HG03457 (cell line): ENCODE measurements around the gene DNAJC4.

ENCODE experiments used
- ATAC-seq: cut with Tn5 transposase; IDR thresholded peaks from one replicate; pipeline ENCODE4 v1.9.1; 2021; ENCODE audit warnings: moderate number of reproducible peaks; ENCODE audit not compliant: unreplicated experiment

Gene DNAJC4

DNA sequence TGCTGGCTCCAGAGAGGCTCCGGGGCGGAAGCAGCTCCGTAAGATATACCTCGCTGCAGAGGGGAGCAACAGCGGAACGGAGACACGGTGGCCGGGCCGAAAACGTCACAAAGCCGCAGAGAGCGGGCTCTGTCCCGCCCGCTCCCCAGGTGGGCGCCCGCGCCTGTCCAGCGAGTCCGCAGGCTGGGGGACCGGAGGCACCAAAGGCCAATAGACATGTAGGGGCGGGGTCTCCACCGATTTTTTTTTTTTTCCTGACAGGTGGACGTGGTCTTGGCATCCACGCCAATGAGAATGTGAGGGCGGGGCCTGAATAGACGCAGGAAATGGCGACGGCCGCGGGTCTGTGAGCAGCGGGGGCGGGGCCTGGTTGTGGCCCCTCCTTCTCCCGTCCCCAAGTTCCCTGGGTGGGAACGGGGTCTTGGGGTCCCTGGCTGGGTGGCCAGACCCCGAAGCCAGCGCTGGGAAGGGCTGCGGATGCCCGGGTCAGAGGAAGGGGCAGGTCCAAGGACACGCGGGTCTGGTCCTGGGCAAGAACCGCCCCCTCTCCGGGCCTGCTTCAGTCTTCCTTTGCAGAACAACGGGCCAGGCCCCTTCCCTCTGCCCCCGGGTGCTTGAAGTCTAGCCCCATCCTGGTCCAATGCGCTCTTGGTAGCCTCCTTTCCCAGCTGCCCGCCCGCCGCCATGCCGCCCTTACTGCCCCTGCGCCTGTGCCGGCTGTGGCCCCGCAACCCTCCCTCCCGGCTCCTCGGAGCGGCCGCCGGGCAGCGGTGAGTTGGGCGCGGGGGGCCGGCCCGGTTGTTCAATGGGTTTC lies at the start of gene DNAJC4:
DNAJC4 (plus strand) TSS at position 378 of the 814 bp plus-strand sequence; CDS start at position 685, 307 bp downstream.
- peak; percentile 39 for ATAC-seq

GRCh38 chr11:64180891-64181290 lies 49.5 kb upstream of the DNAJC4 start:
- ATAC-seq = no peak

GRCh38 chr11:64181506-64182411 lies 48.6 kb upstream of the DNAJC4 start:
- ATAC-seq = no peak

DNA sequence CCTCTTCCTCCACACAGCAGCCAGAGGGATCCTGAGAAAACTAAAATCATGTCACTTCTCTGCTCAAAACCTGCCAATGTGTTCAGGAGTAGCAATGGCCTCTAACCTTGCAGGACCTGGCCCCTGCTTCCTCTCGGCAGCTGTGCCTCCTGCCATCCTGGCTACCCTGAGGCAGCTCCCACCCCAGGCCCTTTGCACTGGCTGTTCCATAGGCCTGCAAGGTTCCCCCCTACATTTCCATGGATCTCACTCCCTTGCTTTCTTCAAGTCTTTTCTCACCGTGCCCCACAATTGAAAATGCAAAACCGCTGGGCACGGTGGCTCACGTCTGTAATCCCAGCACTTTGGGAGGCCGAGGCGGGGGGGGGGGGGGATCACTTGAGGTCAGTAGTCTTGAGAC lies 46.5 kb upstream of the DNAJC4 start:
- no peak for ATAC-seq

DNA sequence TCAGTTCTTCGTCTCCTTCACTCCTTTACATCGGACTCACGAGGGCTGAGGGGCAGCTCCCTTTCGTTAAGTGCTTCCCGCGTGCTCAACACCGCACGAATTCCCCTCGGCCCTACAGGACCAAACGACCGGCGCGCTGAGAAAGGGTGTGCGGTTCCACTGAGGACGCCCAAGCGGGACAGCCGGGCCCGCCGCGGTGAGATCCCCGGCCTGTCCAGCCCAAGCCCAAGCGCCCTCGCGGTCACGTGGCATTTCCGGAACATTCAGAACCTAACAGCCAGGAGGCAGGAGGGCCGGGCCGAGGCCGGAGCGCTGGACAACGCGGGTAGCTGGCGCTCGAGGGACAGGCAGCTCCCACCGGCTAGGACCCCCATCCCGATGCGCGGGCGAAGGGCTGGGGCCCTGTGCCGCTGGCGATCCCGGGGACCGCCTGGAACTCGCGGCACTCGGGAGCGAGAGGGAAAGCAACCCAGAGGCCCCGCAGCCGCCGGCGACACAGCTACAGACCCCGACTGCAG lies 45.1 kb upstream of the DNAJC4 start:
- no peak for ATAC-seq

DNA sequence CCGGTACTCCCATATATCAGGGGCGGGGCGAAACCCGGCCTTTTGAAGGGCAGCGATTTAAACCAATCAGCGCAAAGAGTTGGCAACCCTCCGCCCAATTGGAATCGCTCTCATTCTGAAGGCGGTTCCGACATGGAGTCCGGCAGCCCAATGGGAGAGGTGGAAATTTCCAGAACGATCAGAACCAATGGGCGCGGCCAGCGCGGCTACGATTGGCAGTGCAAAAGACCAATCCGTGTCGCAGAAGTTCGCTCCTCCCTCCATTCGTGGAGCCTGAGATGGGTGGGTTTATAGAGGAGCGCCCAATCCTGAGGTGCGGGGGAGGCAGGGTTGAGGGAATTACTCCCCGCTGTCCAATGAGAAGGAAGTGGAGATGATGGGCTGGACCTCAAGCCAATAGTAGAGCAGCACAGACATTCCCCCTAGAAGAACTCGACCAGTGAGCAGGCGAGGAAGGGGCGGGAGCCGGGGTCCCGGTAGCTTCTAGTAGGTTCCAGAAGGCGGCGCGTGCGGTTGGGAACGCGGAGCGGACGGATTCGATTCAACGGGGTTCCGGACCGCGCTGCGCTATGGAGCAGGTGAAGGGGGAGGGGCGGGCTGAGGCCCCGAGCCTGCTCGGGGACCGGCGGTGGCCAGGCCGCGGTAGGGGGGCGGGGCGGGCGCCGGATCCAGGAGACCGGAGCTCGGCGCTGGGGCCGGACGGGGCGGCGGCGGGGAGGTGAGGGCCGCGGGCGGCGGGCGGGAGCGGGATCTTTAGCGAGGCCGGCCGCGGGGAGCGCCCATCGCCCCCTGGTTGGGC lies 44.5 kb upstream of the DNAJC4 start, which contains the start of gene STIP1:
STIP1 (plus strand) TSS at position 479 of the 799 bp plus-strand sequence; CDS start at position 570, 91 bp downstream.
- ATAC-seq = peak; percentile 70

- ATAC-seq = no peak
These were observed 43.7 kb upstream of the DNAJC4 start for GRCh38 chr11:64186492-64187165.

GRCh38 chr11:64192434-64192833 lies 37.9 kb upstream of the DNAJC4 start:
- ATAC-seq = no peak

GRCh38 chr11:64196626-64197025 lies 33.7 kb upstream of the DNAJC4 start:
- no peak for ATAC-seq

DNA sequence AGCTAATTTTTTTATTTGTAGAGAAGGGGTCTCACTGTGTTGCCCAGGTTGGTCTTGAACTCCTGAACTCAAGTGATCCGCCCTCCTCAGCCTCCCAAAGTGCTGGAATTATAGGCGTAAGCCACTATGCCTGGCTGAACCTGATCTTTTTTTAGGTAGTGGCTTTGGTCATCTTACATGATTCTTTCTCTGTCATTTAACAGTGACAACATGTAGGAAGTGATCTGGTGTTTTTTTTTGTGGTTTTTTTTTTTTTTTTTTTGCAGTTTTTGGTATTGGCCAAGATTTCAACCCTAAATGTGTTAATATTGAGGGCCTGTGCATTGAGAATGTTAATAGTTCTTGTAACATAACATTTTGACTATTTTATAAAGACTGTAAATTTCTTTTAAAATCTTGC lies 31.8 kb upstream of the DNAJC4 start:
- no peak for ATAC-seq

- no peak for ATAC-seq
These were observed 28.8 kb upstream of the DNAJC4 start for GRCh38 chr11:64201543-64201942.

DNA sequence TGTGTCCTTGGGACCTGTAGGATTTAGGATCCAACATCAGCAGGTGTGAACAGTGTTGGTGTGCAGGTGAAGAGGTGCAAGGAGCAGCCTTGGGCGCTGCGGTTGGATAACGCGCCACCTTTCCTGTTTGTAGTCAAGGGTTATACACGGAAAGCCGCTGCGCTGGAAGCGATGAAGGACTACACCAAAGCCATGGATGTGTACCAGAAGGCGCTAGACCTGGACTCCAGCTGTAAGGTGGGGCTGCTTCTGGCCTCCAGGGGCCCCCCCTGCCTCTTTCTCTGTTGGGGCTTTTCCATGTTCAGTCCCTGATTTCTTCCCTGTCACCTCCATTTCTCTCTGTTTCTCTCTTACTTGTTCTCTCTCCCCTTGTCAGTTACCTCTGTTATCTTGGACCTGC lies 27.4 kb upstream of the DNAJC4 start:
- no peak for ATAC-seq

DNA sequence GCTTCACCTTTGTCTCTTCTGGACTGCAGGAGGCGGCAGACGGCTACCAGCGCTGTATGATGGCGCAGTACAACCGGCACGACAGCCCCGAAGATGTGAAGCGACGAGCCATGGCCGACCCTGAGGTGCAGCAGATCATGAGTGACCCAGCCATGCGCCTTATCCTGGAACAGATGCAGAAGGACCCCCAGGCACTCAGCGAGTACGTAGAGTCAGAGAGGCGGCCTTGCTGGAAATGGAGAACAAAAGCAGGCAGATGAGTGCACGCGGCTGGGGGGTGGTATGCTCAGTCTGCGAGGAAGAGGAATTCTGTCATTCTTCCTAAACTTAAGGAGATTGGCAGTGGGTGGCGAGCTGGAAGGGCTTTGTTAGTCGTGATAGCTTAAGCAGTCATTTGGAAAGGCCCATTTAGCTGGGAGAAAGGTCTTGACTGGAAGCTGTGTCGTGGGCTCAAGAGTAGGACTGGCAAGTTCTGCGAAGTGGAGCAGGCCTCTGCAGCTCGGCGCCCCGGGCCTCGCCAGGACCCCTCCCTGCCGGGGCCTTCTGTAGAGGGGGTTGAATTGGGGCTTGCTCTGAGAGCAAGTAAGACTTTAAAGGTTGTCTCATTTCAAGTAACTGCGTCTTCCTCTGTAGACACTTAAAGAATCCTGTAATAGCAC lies 26.8 kb upstream of the DNAJC4 start:
- ATAC-seq = no peak

DNA sequence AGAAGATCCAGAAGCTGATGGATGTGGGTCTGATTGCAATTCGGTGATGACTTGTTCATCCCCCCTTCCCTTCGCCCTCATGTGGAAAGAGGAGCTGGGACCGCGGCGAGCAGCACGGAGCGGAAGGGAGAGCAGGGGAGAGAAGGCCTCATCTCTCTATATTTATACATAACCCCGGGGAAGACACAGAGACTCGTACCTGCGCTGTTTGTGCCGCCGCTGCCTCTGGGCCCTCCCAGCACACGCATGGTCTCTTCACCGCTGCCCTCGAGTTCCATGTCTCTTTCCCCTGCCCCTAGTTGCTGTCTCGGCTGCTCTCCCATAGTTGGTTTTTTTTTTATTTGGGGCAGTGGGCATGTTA lies 26.3 kb upstream of the DNAJC4 start:
- ATAC-seq = no peak

GRCh38 chr11:64204464-64204989 lies 25.8 kb upstream of the DNAJC4 start:
- no peak for ATAC-seq

- ATAC-seq = no peak
These were observed 23.7 kb upstream of the DNAJC4 start, which contains the start of gene FERMT3 for GRCh38 chr11:64206457-64207255. FERMT3 (plus strand) TSS chr11:64206721; CDS start chr11:64207365, 644 bp downstream.

DNA sequence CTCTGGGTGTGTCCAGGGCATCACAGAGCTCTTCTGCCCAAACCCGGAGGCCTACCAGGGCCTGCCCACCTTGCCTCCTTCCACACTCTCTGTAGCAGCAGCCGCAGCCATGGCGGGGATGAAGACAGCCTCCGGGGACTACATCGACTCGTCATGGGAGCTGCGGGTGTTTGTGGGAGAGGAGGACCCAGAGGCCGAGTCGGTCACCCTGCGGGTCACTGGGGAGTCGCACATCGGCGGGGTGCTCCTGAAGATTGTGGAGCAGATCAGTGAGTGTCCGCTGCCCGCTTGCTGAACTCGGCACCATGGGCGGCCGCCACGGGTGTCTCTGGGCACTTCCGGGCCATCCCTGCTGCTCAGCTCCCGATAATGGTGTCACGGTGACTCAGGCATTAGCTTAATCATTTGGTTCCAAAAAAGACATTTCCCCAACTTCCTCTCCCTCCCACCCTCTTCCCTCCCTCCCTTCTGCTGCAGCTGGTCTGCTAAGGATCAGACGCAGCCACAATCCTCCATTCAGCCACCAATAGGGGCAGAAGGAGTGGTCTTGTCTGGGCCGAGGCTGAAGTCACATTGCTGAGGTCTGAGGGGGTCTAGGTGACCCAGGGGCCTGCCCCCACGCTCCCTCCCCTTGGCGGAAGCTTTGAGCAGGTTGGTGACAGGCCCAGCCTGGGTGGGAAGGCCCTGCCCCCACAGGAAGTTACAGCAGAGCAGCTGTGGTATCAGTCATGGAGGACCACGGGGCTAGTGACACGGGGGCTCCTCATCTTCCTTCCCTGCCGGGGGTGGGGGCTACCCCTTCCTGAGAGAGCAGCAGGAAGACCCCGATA lies 22.9 kb upstream of the DNAJC4 start:
- ATAC-seq = no peak
